ENCODE results near the gene SLC1A4. TPM values are rescaled to one million over a fixed set of nuclear protein-coding genes. Genes with fewer than 3 reads are reported as not detected.

The SLC1A4 gene
- total RNA-seq, 1 experiment from 2014 or later: 12.9 TPM

GRCh38 chr2:65054749-65055421 lies 65.7 kb downstream of the SLC1A4 start:
- POLR2A ChIA-PET: interaction anchor here (1.1 kb wide), 1 partner anchor 172 kb away, joined by 12 read pairs; the partner anchor contains the start of gene ACTR2
- ATAC-seq (no peak), DNase-seq (ENCODE audit: low read depth, low spot score) (no peak)
- H3K4me1 ChIP-seq (ENCODE audit: control insufficient read depth, insufficient read depth, low read length): peaks cover 13% of the 10 kb centered on the region
- intact Hi-C loops (cut with micrococcal nuclease; ENCODE audit: unreplicated experiment): no loop called here
- in situ Hi-C loops (cut with HindIII; ENCODE audit: low pct_unique_long_range_greater_than_20kb, low sequenced_read_pairs): no loop called here
- H3K27me3 ChIP-seq (ENCODE audit: control insufficient read depth, insufficient read depth, low read length): no peaks in the 10 kb centered on the region
- H3K27ac ChIP-seq (ENCODE audit: low read length): no peak overlapping the region
- no TSS peak for BruUV-seq (replicated peaks)
- CTCF ChIA-PET: interaction anchor here (1.4 kb wide), 1 partner anchor 137 kb away, joined by 4 read pairs; no protein-coding TSS in a partner anchor
- H3K9me3 ChIP-seq (ENCODE audit: control insufficient read depth, insufficient read depth, low read depth, low read length): no peaks in the 10 kb centered on the region
- no peaks in the 10 kb centered on the region; the same call in none of the 2 replicates for H3K36me3 ChIP-seq (ENCODE audit: control insufficient read depth, insufficient read depth, low read length)
- H3K4me3 ChIP-seq (ENCODE audit: low read depth in 2 of 2, low read length in 2 of 2): peak overlapping the region; percentile 79
- TF ChIP-seq TCF7L2 (IDR thresholded peaks at IDR 0.05; ENCODE audit: low read depth, low read length): no peak

- H3K27ac ChIP-seq (ENCODE audit: low read length): peak overlapping the region; percentile 65
- no TSS peak for BruUV-seq (replicated peaks)
- POLR2A ChIA-PET: interaction anchor here (0.7 to 1.4 kb wide), 3 partner anchors 9 to 172 kb away, joined by 3 to 12 read pairs (median 4); partner anchors contain the start of gene ACTR2
Measured at GRCh38 chr2:65055422-65056214, 66.4 kb downstream of the SLC1A4 start.

More at GRCh38 chr2:65055422-65056214, 66.4 kb downstream of the SLC1A4 start:
- no peak for TF ChIP-seq REST (IDR thresholded peaks at IDR 0.05; ENCODE audit: insufficient read depth in 1 of 2, low read depth in 2 of 2, low read length in 1 of 2)
- TF ChIP-seq SIN3A (IDR thresholded peaks at IDR 0.05; ENCODE audit: borderline replicate concordance, insufficient read depth, low read depth, low read length): peak; percentile 53; the same call in 1 of the 2 replicates
- H3K4me3 ChIP-seq (ENCODE audit: low read depth in 2 of 2, low read length in 2 of 2): peak overlapping the region; percentile 79
- H3K27me3 ChIP-seq (ENCODE audit: control insufficient read depth, insufficient read depth, low read length): no peaks in the 10 kb centered on the region
- DNase-seq (ENCODE audit: low read depth, low spot score) (no peak), ATAC-seq (peak; percentile 50)
- intact Hi-C loops (cut with micrococcal nuclease; ENCODE audit: unreplicated experiment): no loop called here
- in situ Hi-C loops (cut with HindIII; ENCODE audit: low pct_unique_long_range_greater_than_20kb, low sequenced_read_pairs): no loop called here
- no peaks in the 10 kb centered on the region for H3K9me3 ChIP-seq (ENCODE audit: control insufficient read depth, insufficient read depth, low read depth, low read length)
- CTCF ChIA-PET: interaction anchor here (0.9 to 1.4 kb wide), 2 partner anchors 113 to 138 kb away, joined by 4 read pairs; no protein-coding TSS in a partner anchor
- H3K4me1 ChIP-seq (ENCODE audit: control insufficient read depth, insufficient read depth, low read length): peaks cover 13% of the 10 kb centered on the region
- no peaks in the 10 kb centered on the region; the same call in 1 of the 2 replicates for H3K36me3 ChIP-seq (ENCODE audit: control insufficient read depth, insufficient read depth, low read length)

Data from Panc1 (cell line).